Stimulated activated CD4-positive, alpha-beta T cell treated with anti-CD3 and anti-CD28 coated beads, Interleukin-15, amount 100 ng/mL, for 1 hour (primary cell): ENCODE results near the gene LIMS2.

Experiments
- DNase-seq, 2 donors: peaks; one replicate each; pipeline ENCODE4 v3.0.0-alpha.2; 2020; ENCODE audit warnings: low read depth in 1 of 2, low spot score in 1 of 2

LIMS2 gene

GRCh38 chr2:127646487-127647241, 28.7 kb downstream of the LIMS2 start:
- no peak for DNase-seq

- no peak for DNase-seq
Observed at GRCh38 chr2:127645395-127646291, 29.7 kb downstream of the LIMS2 start, which contains the start of gene GPR17. GPR17 (plus strand) TSS chr2:127646153; CDS start chr2:127650736, 4,583 bp downstream.

GRCh38 chr2:127645026-127645394, 30.3 kb downstream of the LIMS2 start:
- DNase-seq = no peak

GRCh38 chr2:127644066-127645025, 31.0 kb downstream of the LIMS2 start:
- DNase-seq = no peak

GRCh38 chr2:127643439-127644065, 31.8 kb downstream of the LIMS2 start:
- DNase-seq = no peak

- no peak for DNase-seq
Observed at GRCh38 chr2:127642706-127643438, 32.5 kb downstream of the LIMS2 start.

- peak in 1 of 2 donors; percentile 30 for DNase-seq
Observed at GRCh38 chr2:127641846-127642507, 33.4 kb downstream of the LIMS2 start.

GRCh38 chr2:127641133-127641532, 34.2 kb downstream of the LIMS2 start:
- no peak for DNase-seq

GRCh38 chr2:127640082-127641072, 35.0 kb downstream of the LIMS2 start:
- no peak for DNase-seq

GRCh38 chr2:127639111-127639474, 36.2 kb downstream of the LIMS2 start:
- DNase-seq = no peak

- DNase-seq = no peak
Observed at GRCh38 chr2:127638361-127639110, 36.8 kb downstream of the LIMS2 start.

- DNase-seq = no peak
Observed at GRCh38 chr2:127637725-127638252, 37.5 kb downstream of the LIMS2 start.

- DNase-seq = no peak
Observed at GRCh38 chr2:127637236-127637630, 38.1 kb downstream of the LIMS2 start.

GRCh38 chr2:127636248-127637235, 38.8 kb downstream of the LIMS2 start:
- DNase-seq = no peak

- no peak for DNase-seq
Observed at GRCh38 chr2:127635380-127636237, 39.7 kb downstream of the LIMS2 start.
